Inflammatory macrophage treated with lipopolysaccharide for 4 hours (primary cell): ENCODE measurements around the gene FLACC1.

Experiments used
- DNase-seq: peaks from one replicate; pipeline ENCODE4 v3.0.0-alpha.2; 2020

FLACC1 gene

GRCh38 chr2:201248288-201248844 is 108.8 kb downstream of the FLACC1 start:
- DNase-seq, result no peak

DNA sequence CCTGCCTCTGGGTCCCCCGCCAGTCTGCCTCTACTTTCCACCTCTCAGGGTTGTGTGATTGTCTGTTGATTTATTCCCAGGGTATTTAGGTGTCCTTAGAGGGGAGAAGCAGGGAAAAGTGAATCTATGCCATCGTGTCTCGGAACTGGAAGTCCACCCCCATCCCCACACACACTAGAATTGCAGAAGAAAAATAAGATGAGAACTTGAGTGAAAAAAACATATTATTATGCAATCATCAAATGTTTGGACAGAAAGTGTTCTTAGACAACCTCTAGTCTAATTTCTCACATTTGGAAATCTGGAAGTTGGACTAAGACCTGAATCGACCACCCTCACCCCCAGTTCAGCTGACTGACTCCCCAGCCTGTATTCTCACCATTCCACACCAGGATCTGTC is 110.9 kb downstream of the FLACC1 start:
- DNase-seq, result peak; percentile 74

DNA sequence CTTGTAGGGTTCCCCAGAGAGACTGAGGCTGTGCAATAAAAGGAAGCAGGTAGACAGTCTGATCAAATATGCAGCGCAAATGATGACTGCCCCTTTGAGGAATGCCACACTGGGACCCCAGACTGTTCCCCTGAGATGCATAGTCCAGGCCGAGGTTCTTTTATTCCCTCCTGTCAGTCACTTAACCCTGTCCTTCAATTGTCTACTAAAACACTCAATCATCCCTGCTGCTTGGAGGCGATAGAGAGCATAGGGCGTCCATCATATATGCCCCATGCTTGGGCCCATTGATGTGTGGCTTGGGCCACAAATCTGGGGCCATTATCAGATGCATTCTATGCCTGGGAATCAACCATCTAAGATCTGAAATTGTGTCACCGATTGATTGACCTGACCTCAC is 112.3 kb downstream of the FLACC1 start:
- DNase-seq, result no peak

- peak; percentile 36 for DNase-seq
These were observed 114.4 kb downstream of the FLACC1 start for GRCh38 chr2:201242571-201243277.

- DNase-seq, result peak; percentile 99
These were observed 117.8 kb downstream of the FLACC1 start for GRCh38 chr2:201239167-201239935.
